ENCODE data around the gene NFIB.

Gene NFIB

DNA sequence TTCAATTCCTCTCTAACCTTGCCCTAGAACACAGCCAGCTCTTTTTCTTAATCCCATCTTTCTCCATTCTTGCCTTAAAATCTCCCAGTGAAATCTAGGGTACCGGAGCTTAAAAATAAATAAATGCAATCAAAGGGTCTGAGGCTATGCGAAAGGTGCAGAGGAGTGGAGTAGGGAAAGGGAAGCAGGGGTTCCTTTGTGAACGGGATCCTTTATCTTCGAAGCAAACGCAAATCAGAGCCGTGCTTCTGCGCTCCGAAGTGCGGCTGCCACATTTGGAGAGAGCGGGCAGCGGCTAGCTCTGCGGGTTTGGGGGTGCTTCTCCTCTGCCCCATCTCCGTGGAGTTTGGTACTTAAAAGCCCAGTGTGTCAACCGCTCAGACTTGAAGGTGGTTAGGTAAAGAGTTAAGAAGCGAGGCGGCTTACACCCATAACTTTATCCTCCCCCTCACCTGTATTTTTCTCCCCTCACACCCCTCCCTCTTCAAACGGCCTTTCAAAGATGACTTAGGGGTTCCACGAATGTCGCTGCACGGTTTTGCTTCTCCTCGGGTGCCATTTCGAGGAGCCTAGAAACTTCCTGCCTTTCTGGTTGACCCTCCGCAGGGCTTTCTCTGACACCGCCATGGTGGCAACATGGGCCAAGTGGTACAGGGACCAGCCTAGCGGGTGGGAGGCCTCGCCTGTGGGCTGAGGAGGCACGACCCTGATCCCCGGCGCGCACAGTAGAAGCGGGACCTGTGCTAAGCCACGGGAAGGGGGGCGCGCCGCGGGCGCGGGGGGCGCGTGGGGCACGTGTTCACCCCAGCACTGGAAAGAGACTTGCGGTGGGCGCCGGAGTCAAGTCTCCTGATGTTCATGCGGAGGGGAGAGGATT, 31.7 kb upstream of the NFIB start:
- H3K4me3 ChIP-seq (ENCODE audit: low read depth, low read length), result peak overlapping the region; percentile 35
- TF ChIP-seq, protein P1, sequence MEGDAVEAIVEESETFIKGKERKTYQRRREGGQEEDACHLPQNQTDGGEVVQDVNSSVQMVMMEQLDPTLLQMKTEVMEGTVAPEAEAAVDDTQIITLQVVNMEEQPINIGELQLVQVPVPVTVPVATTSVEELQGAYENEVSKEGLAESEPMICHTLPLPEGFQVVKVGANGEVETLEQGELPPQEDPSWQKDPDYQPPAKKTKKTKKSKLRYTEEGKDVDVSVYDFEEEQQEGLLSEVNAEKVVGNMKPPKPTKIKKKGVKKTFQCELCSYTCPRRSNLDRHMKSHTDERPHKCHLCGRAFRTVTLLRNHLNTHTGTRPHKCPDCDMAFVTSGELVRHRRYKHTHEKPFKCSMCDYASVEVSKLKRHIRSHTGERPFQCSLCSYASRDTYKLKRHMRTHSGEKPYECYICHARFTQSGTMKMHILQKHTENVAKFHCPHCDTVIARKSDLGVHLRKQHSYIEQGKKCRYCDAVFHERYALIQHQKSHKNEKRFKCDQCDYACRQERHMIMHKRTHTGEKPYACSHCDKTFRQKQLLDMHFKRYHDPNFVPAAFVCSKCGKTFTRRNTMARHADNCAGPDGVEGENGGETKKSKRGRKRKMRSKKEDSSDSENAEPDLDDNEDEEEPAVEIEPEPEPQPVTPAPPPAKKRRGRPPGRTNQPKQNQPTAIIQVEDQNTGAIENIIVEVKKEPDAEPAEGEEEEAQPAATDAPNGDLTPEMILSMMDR (IDR thresholded peaks at IDR 0.05; ENCODE audit: low read depth, low read length, missing control alignments), result no peak
- DNase-seq (ENCODE audit: low read depth), result no peak
- in situ Hi-C loops (cut with HindIII; ENCODE audit: low sequenced_read_pairs), result no loop called here

DNA sequence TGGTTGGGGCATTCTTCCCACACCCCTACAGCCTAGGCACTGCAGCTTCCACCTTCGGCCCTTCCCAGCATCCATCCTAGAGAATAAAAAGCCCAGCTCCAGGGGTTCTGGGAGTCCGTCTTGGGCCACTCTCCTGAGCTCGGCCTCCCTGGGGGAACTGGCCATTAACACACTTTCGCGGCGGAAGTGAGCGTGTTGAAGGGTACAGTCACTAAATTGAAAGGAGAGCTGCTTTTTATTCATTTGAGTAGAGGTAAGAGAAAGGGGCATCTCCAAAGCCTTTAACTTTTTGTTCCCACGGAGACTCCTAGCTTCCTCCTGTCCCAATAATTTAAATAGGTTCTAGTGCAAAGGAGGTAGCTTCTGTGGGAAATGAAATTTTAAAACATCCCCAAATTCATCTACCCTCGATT, 31.0 kb upstream of the NFIB start:
- TF ChIP-seq, protein P1 (IDR thresholded peaks at IDR 0.05; ENCODE audit: low read depth, low read length, missing control alignments), result no peak
- DNase-seq (ENCODE audit: low read depth), result no peak
- peak overlapping the region; percentile 2 for H3K4me3 ChIP-seq (ENCODE audit: low read depth, low read length)
- in situ Hi-C loops (cut with HindIII; ENCODE audit: low sequenced_read_pairs), result no loop called here

DNA sequence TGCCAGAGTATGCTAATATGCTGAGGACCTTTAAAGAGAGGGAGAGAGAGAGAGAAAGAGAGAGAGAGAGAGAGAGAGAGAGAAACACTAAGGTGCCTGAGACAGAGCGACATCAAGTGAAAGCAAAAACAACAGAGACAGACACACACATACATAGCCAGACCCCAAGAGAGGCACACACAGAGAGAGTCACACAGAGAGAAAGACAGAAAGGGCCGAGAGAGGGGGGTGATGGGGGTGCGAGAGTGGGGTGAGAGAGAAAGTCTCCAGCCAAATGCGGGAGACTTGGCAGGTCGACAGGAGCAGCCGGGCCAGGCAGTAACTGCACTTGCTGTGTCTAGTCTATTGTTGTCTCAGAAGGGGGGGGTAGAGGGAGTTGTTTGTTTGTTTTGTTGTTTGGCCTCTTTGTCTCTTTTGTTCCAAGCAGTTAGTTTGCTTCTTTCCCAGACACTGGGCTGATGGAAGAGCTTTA, 30.1 kb upstream of the NFIB start:
- in situ Hi-C loops (cut with HindIII; ENCODE audit: low sequenced_read_pairs), result no loop called here
- H3K4me3 ChIP-seq (ENCODE audit: low read depth, low read length), result peak overlapping the region; percentile 5
- TF ChIP-seq, protein P1 (IDR thresholded peaks at IDR 0.05; ENCODE audit: low read depth, low read length, missing control alignments), result no peak
- DNase-seq (ENCODE audit: low read depth), result no peak

DNA sequence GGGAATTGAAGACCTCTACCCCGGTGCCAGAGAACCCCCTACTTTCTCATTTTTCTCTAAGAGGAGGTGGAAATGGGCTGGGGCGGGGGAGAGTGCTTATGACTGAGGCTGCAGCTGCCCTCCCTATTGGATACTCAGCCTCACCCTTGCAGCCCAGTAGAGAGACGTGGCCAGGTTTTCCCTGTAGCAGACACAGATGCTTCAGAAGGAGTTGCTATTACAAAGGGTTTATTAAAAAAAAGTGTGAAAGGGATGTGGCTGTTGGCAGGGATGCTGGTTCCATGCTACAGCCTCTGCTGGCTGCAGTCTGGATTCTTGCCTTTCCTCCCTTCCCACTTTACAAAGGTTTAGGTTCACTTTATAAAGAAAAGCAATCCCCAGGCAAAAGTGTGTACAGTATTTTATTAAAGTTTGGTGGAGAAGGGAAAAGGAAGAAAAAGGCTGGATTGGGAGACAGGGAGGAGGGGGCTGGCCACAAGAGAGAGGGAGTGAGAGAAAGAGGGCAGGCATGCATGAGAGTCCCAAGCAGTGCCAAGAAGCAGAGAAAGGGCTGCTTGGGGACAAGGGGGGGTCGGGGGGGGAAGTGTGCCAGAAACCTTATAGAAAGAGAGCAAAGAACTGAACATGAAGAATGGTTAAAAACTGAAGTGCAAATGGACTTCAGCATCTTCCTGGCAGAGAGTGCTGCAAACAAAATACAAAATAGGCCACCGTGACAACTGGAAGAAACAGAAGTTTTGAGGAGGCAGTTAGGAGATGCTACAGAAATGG, 29.5 kb upstream of the NFIB start:
- no peak for DNase-seq (ENCODE audit: low read depth)
- TF ChIP-seq, protein P1 (IDR thresholded peaks at IDR 0.05; ENCODE audit: low read depth, low read length, missing control alignments), result no peak
- in situ Hi-C loops (cut with HindIII; ENCODE audit: low sequenced_read_pairs), result no loop called here
- no peak overlapping the region for H3K4me3 ChIP-seq (ENCODE audit: low read depth, low read length)

DNA sequence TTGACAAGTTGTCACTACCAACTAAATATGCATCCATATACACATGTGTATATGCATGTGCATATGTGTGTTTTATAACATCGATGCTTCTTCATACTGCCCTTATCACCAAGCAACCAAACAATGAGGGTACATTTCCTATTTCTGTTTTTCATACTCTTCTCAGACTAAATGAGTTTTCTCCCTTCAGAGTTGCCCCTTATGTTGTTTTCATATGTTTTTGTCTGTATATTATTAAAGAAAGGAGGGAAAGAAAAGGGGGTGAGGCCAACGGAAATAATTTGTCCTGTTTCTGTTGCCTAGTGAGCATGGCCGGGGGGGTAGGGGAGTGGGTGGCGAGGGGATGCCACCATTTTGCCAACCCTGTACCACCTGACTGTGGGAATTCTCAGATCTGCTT, 28.8 kb upstream of the NFIB start:
- H3K4me3 ChIP-seq (ENCODE audit: low read depth, low read length), result no peak overlapping the region
- DNase-seq (ENCODE audit: low read depth), result no peak
- in situ Hi-C loops (cut with HindIII; ENCODE audit: low sequenced_read_pairs), result no loop called here
- TF ChIP-seq, protein P1 (IDR thresholded peaks at IDR 0.05; ENCODE audit: low read depth, low read length, missing control alignments), result no peak

DNA sequence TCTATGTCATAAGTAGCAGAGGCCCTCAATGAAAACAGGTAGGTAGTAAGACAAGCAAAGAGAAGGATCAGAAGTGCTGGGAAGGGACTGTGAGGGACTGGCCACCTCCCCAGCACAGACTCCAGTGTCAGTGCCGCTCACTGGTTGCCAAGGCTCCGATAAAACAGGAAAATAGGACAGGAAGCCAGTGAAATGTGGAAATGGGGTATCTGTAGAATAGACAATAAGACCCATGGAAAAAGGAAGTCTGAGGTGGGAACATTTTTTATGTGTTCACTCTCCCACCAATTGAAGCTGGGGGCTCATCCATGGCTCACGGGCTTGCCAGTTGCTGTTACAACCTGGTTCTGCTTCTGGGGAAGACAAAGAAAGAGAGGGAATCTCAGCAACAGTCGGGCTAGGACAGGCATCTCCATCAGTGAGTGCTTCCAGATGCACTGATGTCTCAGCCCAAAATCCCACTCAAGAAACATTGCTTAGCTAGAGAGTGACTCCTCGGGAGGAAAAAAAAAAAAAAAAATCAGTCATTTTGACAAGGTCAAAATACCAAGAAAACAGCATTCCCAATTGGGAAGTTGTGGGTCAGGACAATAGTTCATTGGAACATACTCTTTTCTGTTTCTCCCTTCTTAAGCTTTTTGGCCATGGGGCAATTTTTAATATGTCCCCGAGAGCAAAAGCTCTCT, 27.6 kb upstream of the NFIB start:
- in situ Hi-C loops (cut with HindIII; ENCODE audit: low sequenced_read_pairs), result no loop called here
- TF ChIP-seq, protein P1 (IDR thresholded peaks at IDR 0.05; ENCODE audit: low read depth, low read length, missing control alignments), result no peak
- H3K4me3 ChIP-seq (ENCODE audit: low read depth, low read length), result no peak overlapping the region
- no peak for DNase-seq (ENCODE audit: low read depth)

Data from astrocyte of the cerebellum (primary cell).